Endometrium (tissue), 2 donors: ENCODE data around the gene M1AP.

Source experiments
- FAIRE-seq: peaks from 2 replicates; lab custom pipeline; 2012; peaks lifted over from hg19 to GRCh38; lab: Jason Lieb, UNC
- donor health status: control.
- donor health status: control.

M1AP gene

GRCh38 chr2:74588664-74589063, 59.5 kb downstream of the M1AP start:
- FAIRE-seq: no peak

GRCh38 chr2:74587664-74588277, 60.4 kb downstream of the M1AP start:
- FAIRE-seq: peak; percentile 61

- no peak for FAIRE-seq
Observed at GRCh38 chr2:74585406-74586185, 62.5 kb downstream of the M1AP start.

- FAIRE-seq: no peak
Observed at GRCh38 chr2:74584088-74584645, 64.0 kb downstream of the M1AP start.

- FAIRE-seq: no peak
Observed at GRCh38 chr2:74583504-74583903, 64.6 kb downstream of the M1AP start.

GRCh38 chr2:74582184-74582583, 65.9 kb downstream of the M1AP start:
- no peak for FAIRE-seq

GRCh38 chr2:74581463-74581862, 66.7 kb downstream of the M1AP start:
- no peak for FAIRE-seq

- FAIRE-seq: no peak
Observed at GRCh38 chr2:74578408-74578807, 69.7 kb downstream of the M1AP start.

- no peak for FAIRE-seq
Observed at GRCh38 chr2:74577448-74577847, 70.7 kb downstream of the M1AP start.

- FAIRE-seq: no peak
Observed at GRCh38 chr2:74576863-74577229, 71.3 kb downstream of the M1AP start.

GRCh38 chr2:74576211-74576862, 71.8 kb downstream of the M1AP start:
- no peak for FAIRE-seq

GRCh38 chr2:74575320-74575719, 72.8 kb downstream of the M1AP start:
- FAIRE-seq: no peak

GRCh38 chr2:74573747-74574562, 74.2 kb downstream of the M1AP start:
- FAIRE-seq: no peak

- FAIRE-seq: no peak
Observed at GRCh38 chr2:74572178-74572925, 75.8 kb downstream of the M1AP start.

- no peak for FAIRE-seq
Observed at GRCh38 chr2:74571058-74571457, 77.1 kb downstream of the M1AP start.

GRCh38 chr2:74569686-74570085, 78.4 kb downstream of the M1AP start:
- no peak for FAIRE-seq

GRCh38 chr2:74567881-74568280, 80.2 kb downstream of the M1AP start:
- no peak for FAIRE-seq

GRCh38 chr2:74566754-74567085, 81.4 kb downstream of the M1AP start:
- no peak for FAIRE-seq

- no peak for FAIRE-seq
Observed at GRCh38 chr2:74566076-74566753, 81.9 kb downstream of the M1AP start.

- no peak for FAIRE-seq
Observed at GRCh38 chr2:74564222-74564621, 83.9 kb downstream of the M1AP start.
